Skeletal muscle cell (primary cell): ENCODE measurements around the gene GLO1.

ENCODE experiments used
- DNase-seq: peaks from one replicate; pipeline ENCODE4 v3.0.0-alpha.2; 2010; ENCODE audit warnings: low read depth
- H3K4me3 ChIP-seq: 2 replicates; pipeline ENCODE4 v1.5.1; 2011; ENCODE audit warnings: low read depth, mild to moderate bottlenecking, control low read depth, low read length, moderate library complexity

GLO1 gene

GRCh38 chr6:38676236-38676973, 26.5 kb downstream of the GLO1 start:
- DNase-seq, result no peak
- H3K4me3 ChIP-seq, result no peak overlapping the region

GRCh38 chr6:38673397-38674165, 29.4 kb downstream of the GLO1 start:
- DNase-seq, result no peak
- H3K4me3 ChIP-seq, result no peak overlapping the region

- no peak overlapping the region for H3K4me3 ChIP-seq
- peak; percentile 27 for DNase-seq
Measured at GRCh38 chr6:38671885-38672467, 31.0 kb downstream of the GLO1 start.

- H3K4me3 ChIP-seq, result no peak overlapping the region
- DNase-seq, result no peak
Measured at GRCh38 chr6:38658418-38659167, 44.4 kb downstream of the GLO1 start.

GRCh38 chr6:38656896-38657295, 46.0 kb downstream of the GLO1 start:
- no peak for DNase-seq
- no peak overlapping the region for H3K4me3 ChIP-seq

GRCh38 chr6:38654263-38654662, 48.7 kb downstream of the GLO1 start:
- DNase-seq, result no peak
- H3K4me3 ChIP-seq, result no peak overlapping the region

- no peak overlapping the region for H3K4me3 ChIP-seq
- no peak for DNase-seq
Measured at GRCh38 chr6:38651121-38651784, 51.7 kb downstream of the GLO1 start.

- DNase-seq, result no peak
- no peak overlapping the region for H3K4me3 ChIP-seq
Measured at GRCh38 chr6:38650207-38650752, 52.7 kb downstream of the GLO1 start.

GRCh38 chr6:38649744-38650143, 53.2 kb downstream of the GLO1 start:
- no peak overlapping the region for H3K4me3 ChIP-seq
- DNase-seq, result no peak

GRCh38 chr6:38648629-38649028, 54.3 kb downstream of the GLO1 start:
- H3K4me3 ChIP-seq, result no peak overlapping the region
- DNase-seq, result no peak

GRCh38 chr6:38646166-38646878, 56.6 kb downstream of the GLO1 start:
- no peak for DNase-seq
- H3K4me3 ChIP-seq, result no peak overlapping the region

- DNase-seq, result no peak
- no peak overlapping the region for H3K4me3 ChIP-seq
Measured at GRCh38 chr6:38644951-38645350, 58.0 kb downstream of the GLO1 start.

GRCh38 chr6:38640216-38640909, 62.6 kb downstream of the GLO1 start:
- DNase-seq, result no peak
- H3K4me3 ChIP-seq, result peak overlapping the region; percentile 75

- peak; percentile 46 for DNase-seq
- H3K4me3 ChIP-seq, result peak within 1 kb of the TSS; percentile 75
Measured at GRCh38 chr6:38639498-38640215, 63.3 kb downstream of the GLO1 start, which contains the start of gene BTBD9. Gene BTBD9, minus strand, starts transcription at chr6:38639929.

GRCh38 chr6:38638941-38639497, 63.9 kb downstream of the GLO1 start:
- DNase-seq, result peak; percentile 13
- H3K4me3 ChIP-seq, result peak overlapping the region; percentile 75

GRCh38 chr6:38637756-38638155, 65.2 kb downstream of the GLO1 start:
- no peak for DNase-seq
- no peak overlapping the region for H3K4me3 ChIP-seq

- DNase-seq, result no peak
- no peak overlapping the region for H3K4me3 ChIP-seq
Measured at GRCh38 chr6:38636027-38636426, 66.9 kb downstream of the GLO1 start.
